Ishikawa (cell line): ENCODE measurements around the gene MRPS11.

Experiments
- NFIC ChIP-seq: IDR thresholded peaks from 2 replicates; pipeline ENCODE4 v1.6.1; 2012
- YY1 ChIP-seq: IDR thresholded peaks from 2 replicates; pipeline ENCODE4 v1.6.1; 2012; ENCODE audit warnings: low read depth

GRCh38 chr15:88448991-88449461, 18.5 kb upstream of the MRPS11 start:
- TF ChIP-seq YY1 (no peak), NFIC (no peak)
